K562 (cell line): ENCODE results near the gene EFHC1. TPM values are rescaled to one million over a fixed set of nuclear protein-coding genes. Genes with fewer than 3 reads are reported as not detected.

Experiments used
- ATAC-seq: fragments of 200-7000 bp; cut with Tn5 transposase; 3 replicates; pipeline ENCODE4 v1.9.1; 2020; ENCODE audit warnings: moderate library complexity
- BruUV-seq: library from RNA; stranded (reverse); fragments of 400-500 nt; replicated peaks from 2 replicates; lab custom pipeline; 2021; lab: Mats Ljungman, UMichigan
- CTCF ChIA-PET: fragments of 300-600 bp; formaldehyde crosslinking; extraction: SDS; loops from one replicate; lab custom pipeline; 2021; ENCODE audit warnings: low intra/inter-chr PET ratio; lab: Yijun Ruan, JAX
- POLR2A ChIA-PET: fragments of 300-600, 350-650 bp; sonication (Branson Sonifier 250); formaldehyde crosslinking; extraction: SDS; loops from one replicate; lab custom pipeline; 2021; ENCODE audit warnings: antibody characterized with exemption, inconsistent platforms; lab: Yijun Ruan, JAX
- DNase-seq, 4 experiments: peaks; one replicate each; pipeline versions ENCODE4 v3.0.0 to v3.0.0-alpha.2; 2011 to 2018; ENCODE audit warnings: low spot score in 3 of 4, mixed read lengths in 3 of 4; ENCODE audit errors: extremely low read depth in 1 of 4
- FAIRE-seq: peaks from 2 replicates; lab custom pipeline; 2011; peaks lifted over from hg19 to GRCh38; lab: Jason Lieb, UNC
- H2AFZ ChIP-seq: 2 replicates; pipeline ENCODE4 v1.6.0; 2011; ENCODE audit warnings: low read depth, low read length, control low read depth, inconsistent platforms
- H3K27ac ChIP-seq: fragments of 200-600 bp; 3 replicates; pipeline ENCODE4 v1.8.0; 2011; ENCODE audit warnings: low read depth, mild to moderate bottlenecking, control low read depth, inconsistent platforms, low read length, moderate library complexity, mixed read lengths; ENCODE audit errors: extremely low read depth
- H3K27me3 ChIP-seq, 2 experiments: fragments of 300-600 bp in 1 of 2; 2 replicates in 1 of 2; 3 replicates in 1 of 2; pipeline versions ENCODE4 v1.6.0 to v1.8.0; 2011; ENCODE audit warnings: inconsistent platforms in 2 of 2, low read length in 2 of 2, mild to moderate bottlenecking in 1 of 2, mixed read lengths in 1 of 2, moderate library complexity in 1 of 2; ENCODE audit not compliant: control insufficient read depth in 2 of 2, insufficient read depth in 2 of 2
- H3K36me3 ChIP-seq: fragments of 300-600 bp; 3 replicates; pipeline ENCODE4 v1.8.0; 2011; ENCODE audit warnings: mild to moderate bottlenecking, low read length, inconsistent platforms; ENCODE audit not compliant: control insufficient read depth, insufficient read depth
- H3K4me1 ChIP-seq, 2 experiments: fragments of 200-600 bp in 1 of 2; replicated peaks in 1 of 2; 2 replicates in 1 of 2; 3 replicates in 1 of 2; pipeline versions ENCODE4 v1.5.1 to v1.8.0; 2011; ENCODE audit warnings: inconsistent platforms in 2 of 2, low read length in 2 of 2, mild to moderate bottlenecking in 1 of 2, mixed read lengths in 1 of 2, moderate library complexity in 1 of 2; ENCODE audit not compliant: control insufficient read depth in 2 of 2, insufficient read depth in 2 of 2
- H3K4me2 ChIP-seq: 2 replicates; pipeline ENCODE4 v1.6.1; 2011; ENCODE audit warnings: low read length, control low read depth, inconsistent platforms, mixed read lengths; ENCODE audit not compliant: insufficient read depth
- H3K4me3 ChIP-seq: fragments of 200-600 bp; sonication (generic), shearing (Covaris generic); 2 replicates; pipeline ENCODE4 v1.5.1; 2016; ENCODE audit warnings: control low read depth, inconsistent platforms
- H3K79me2 ChIP-seq: fragments of 200-600 bp; 3 replicates; pipeline ENCODE4 v1.8.0; 2011; ENCODE audit warnings: low read length, inconsistent platforms; ENCODE audit not compliant: control insufficient read depth, insufficient read depth
- H3K9ac ChIP-seq, 2 experiments: 2 replicates each; pipeline versions ENCODE4 v1.6.0 to v1.6.1; 2011; ENCODE audit warnings: low read depth in 2 of 2, low read length in 2 of 2, control low read depth in 1 of 2, inconsistent platforms in 1 of 2, mild to moderate bottlenecking in 1 of 2, mixed read lengths in 1 of 2; ENCODE audit not compliant: insufficient read depth in 1 of 2
- H3K9me1 ChIP-seq: one replicate; pipeline ENCODE4 v1.6.0; 2011; ENCODE audit warnings: inconsistent platforms, mild to moderate bottlenecking, low read length, moderate library complexity; ENCODE audit not compliant: control insufficient read depth, insufficient read depth
- H3K9me3 ChIP-seq: replicated peaks from 2 replicates; pipeline ENCODE4 v1.5.1; 2011; ENCODE audit warnings: low read depth, low read length, inconsistent platforms; ENCODE audit not compliant: control insufficient read depth, insufficient read depth
- H4K20me1 ChIP-seq: replicated peaks from 2 replicates; pipeline ENCODE4 v1.6.1; 2011; ENCODE audit warnings: low read length, inconsistent platforms, mixed read lengths; ENCODE audit not compliant: control insufficient read depth, insufficient read depth
- C11orf30 ChIP-seq: fragments of 450-650 bp; IDR thresholded peaks from 2 replicates; pipeline ENCODE4 v1.6.1; 2016; ENCODE audit warnings: low read depth, mild to moderate bottlenecking
- CTBP1 ChIP-seq: fragments of 450-650 bp; IDR thresholded peaks from 2 replicates; pipeline ENCODE4 v1.6.1; 2016; ENCODE audit warnings: borderline replicate concordance
- EZH2 ChIP-seq: IDR thresholded peaks from 2 replicates; pipeline ENCODE4 v1.6.1; 2012; ENCODE audit warnings: low read depth, mild to moderate bottlenecking, inconsistent platforms, low read length, borderline replicate concordance
- FOXA1 ChIP-seq: fragments of 450-650 bp; IDR thresholded peaks from 2 replicates; pipeline ENCODE4 v1.6.1; 2016; ENCODE audit warnings: mild to moderate bottlenecking, borderline replicate concordance
- FOXM1 ChIP-seq, 2 experiments: fragments of 450-650 bp in 1 of 2; sonication (generic) in 1 of 2; formaldehyde crosslinking in 1 of 2; IDR thresholded peaks; 2 replicates each; pipeline versions ENCODE4 v1.6.1 to v1.9.0; 2017 to 2022; ENCODE audit warnings: low read depth in 2 of 2, mild to moderate bottlenecking in 2 of 2, missing genetic modification reagents in 1 of 2, moderate library complexity in 1 of 2
- HDGF ChIP-seq: fragments of 450-650 bp; IDR thresholded peaks from 2 replicates; pipeline ENCODE4 v1.6.1; 2016
- HMG20B ChIP-seq: fragments of 250-450 bp; sonication (Bioruptor Pico); IDR thresholded peaks from 2 replicates; pipeline ENCODE4 v1.5.0; 2021; ENCODE audit warnings: mild to moderate bottlenecking
- KLF1 ChIP-seq: fragments of 450-650 bp; IDR thresholded peaks from 2 replicates; pipeline ENCODE4 v1.6.1; 2016; ENCODE audit warnings: missing genetic modification characterization, missing compliant biosample characterization
- MIER1 ChIP-seq: fragments of 450-650 bp; IDR thresholded peaks from 2 replicates; pipeline ENCODE4 v1.6.1; 2016; ENCODE audit warnings: antibody characterized with exemption, mild to moderate bottlenecking, low read depth
- MYBL2 ChIP-seq, 2 experiments: fragments of 450-650 bp in 1 of 2; sonication (generic) in 1 of 2; formaldehyde crosslinking in 1 of 2; IDR thresholded peaks; 2 replicates each; pipeline versions ENCODE4 v1.6.1 to v1.8.1; 2017 to 2022; ENCODE audit warnings: borderline replicate concordance in 1 of 2, inconsistent platforms in 1 of 2, low read depth in 1 of 2, mild to moderate bottlenecking in 1 of 2, missing genetic modification reagents in 1 of 2, moderate library complexity in 1 of 2
- POU5F1 ChIP-seq: fragments of 150-350 bp; IDR thresholded peaks from 2 replicates; pipeline ENCODE4 v1.6.1; 2014; ENCODE audit warnings: borderline replicate concordance, low read length, low read depth, mild to moderate bottlenecking; ENCODE audit not compliant: partially characterized antibody
- TAF7 ChIP-seq: fragments of 450-650 bp; IDR thresholded peaks from 2 replicates; pipeline ENCODE4 v1.6.1; 2016; ENCODE audit warnings: missing genetic modification characterization, missing compliant biosample characterization
- WGBS: fragments of 100-300 bp; shearing (Covaris generic); methylation state at CpG from one replicate; pipeline ENCODE4 v1.1.6; 2016; ENCODE audit warnings: low coverage, mixed read lengths; ENCODE audit not compliant: insufficient coverage; ENCODE audit errors: missing lambda C conversion rate; 5-methylcytosine and 5-hydroxymethylcytosine counted together
- in situ Hi-C: fragments of 300-500 bp; cut with MboI; formaldehyde crosslinking; loops from 4 replicates; pipeline ENCODE4 v1.15.0; 2018; ENCODE audit warnings: inconsistent platforms, mixed read lengths
- intact Hi-C: fragments of 100-400 bp; cut with micrococcal nuclease; formaldehyde crosslinking; loops from 2 replicates; pipeline ENCODE4 v1.14.2; 2022
- polyA plus RNA-seq, 8 experiments: library from polyadenylated mRNA; depleted of rRNA in 4 of 8; stranded (reverse) in 5 of 8; unstranded in 3 of 8; fragments of >200 nt; fragmentation: Nextera tagmentation in 2 of 8; fragmentation: Illumina TruSeq in 1 of 8; extraction: Ambion mirVana in 2 of 8; extraction: Trizol in 1 of 8; gene quantifications; 2 replicates each; pipeline versions ENCODE4 v1.2.1 to v1.2.3, GENCODE V29; 2011 to 2014; ENCODE audit warnings: inconsistent platforms in 1 of 8, missing spikeins in 1 of 8
- total RNA-seq, 7 experiments: library from RNA; depleted of rRNA in 6 of 7; stranded (reverse); fragments of >200 nt in 6 of 7; fragmentation: Illumina TruSeq in 2 of 7; extraction: Trizol in 2 of 7; gene quantifications; 2 replicates each; pipeline versions ENCODE4 v1.2.1 to v1.2.3, GENCODE V29; 2011 to 2021; ENCODE audit warnings: low replicate concordance in 1 of 7
- TF ChIP-seq, protein P1 (sequence below), 2 experiments: IDR thresholded peaks; 2 replicates each; pipeline ENCODE4 v1.6.1; 2011; ENCODE audit warnings: borderline replicate concordance in 1 of 2, control low read depth in 1 of 2, low read depth in 1 of 2, low read length in 1 of 2, mild to moderate bottlenecking in 1 of 2, mixed read lengths in 1 of 2, moderate library complexity in 1 of 2; ENCODE audit not compliant: insufficient read depth in 1 of 2, insufficient read length in 1 of 2, poor library complexity in 1 of 2, severe bottlenecking in 1 of 2; ENCODE audit errors: extremely low read depth in 1 of 2
- TF ChIP-seq, protein P2 (sequence below): fragments of 250-450 bp; sonication (Bioruptor Pico); IDR thresholded peaks from 2 replicates; pipeline ENCODE4 v1.4.0; 2020; ENCODE audit warnings: borderline replicate concordance

The EFHC1 gene
- total and polyA plus RNA-seq, 9 of the 15 experiments (the other 6 are each of a cell fraction or from before 2014, with no cell fraction given) = 9.5 to 31.0 (median 14.9) TPM

DNA sequence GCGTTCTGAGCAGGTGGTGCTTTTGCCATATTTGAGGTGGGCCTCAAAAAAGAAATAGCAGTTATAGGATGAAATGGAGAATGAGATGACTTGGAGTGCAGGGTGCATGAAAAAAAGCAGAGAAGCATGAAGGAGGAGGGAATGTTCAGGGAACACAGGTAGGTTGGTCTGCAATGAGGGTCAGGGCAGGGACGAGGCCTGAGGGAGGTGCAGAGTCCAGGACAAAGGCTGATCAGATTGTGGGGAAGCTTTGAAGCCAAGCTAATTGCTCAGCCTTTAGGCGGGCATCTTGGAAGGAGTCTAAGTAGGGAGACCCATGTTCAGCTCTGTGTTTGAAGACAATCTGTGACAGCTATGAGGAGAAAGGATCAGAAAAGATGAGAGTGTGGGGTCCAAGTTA, 144.7 kb downstream of the EFHC1 start:
- no peak for ATAC-seq
- Histone ChIP-seq H2AFZ (no peak overlapping the region), H3K9me3 (no peaks in the 10 kb centered on the region), H3K9ac (no peak overlapping the region), H3K4me1 (no peaks in the 10 kb centered on the region; a peak in 2 of 5 replicates), H3K4me3 (no peak overlapping the region), H3K27ac (no peak overlapping the region), H3K4me2 (no peak overlapping the region), H4K20me1 (peaks cover 11% of the 10 kb centered on the region; the same call in 1 of the 2 replicates), H3K79me2 (peaks cover 34% of the 10 kb centered on the region), H3K27me3 (no peaks in the 10 kb centered on the region), H3K36me3 (no peaks in the 10 kb centered on the region), H3K9me1 (no peaks in the 10 kb centered on the region)
- WGBS = 75% methylated on average over 3 of the region's 3 CpGs
- intact Hi-C loops = no loop called here
- no TSS peak for BruUV-seq
- in situ Hi-C loops = no loop called here
- ChIA-PET POLR2A (interaction anchor here (0.6 kb wide), 1 partner anchor 18 kb away, joined by 3 read pairs; no protein-coding TSS in a partner anchor), CTCF (no interaction called here)
- DNase-seq = no peak
- TF ChIP-seq FOXM1 (IDR thresholded peaks at IDR 0.05; ENCODE audit: low read depth) (no peak), FOXM1 (CRISPR knock-in tag; IDR thresholded peaks at IDR 0.05; ENCODE audit: low read depth) (no peak), KLF1 (tag) (no peak), HDGF (no peak), TAF7 (tag) (no peak), FOXA1 (no peak), EZH2 (no peak), HMG20B (no peak), MYBL2 (IDR thresholded peaks at IDR 0.05; ENCODE audit: low read depth) (no peak), MYBL2 (CRISPR knock-in tag; IDR thresholded peaks at IDR 0.05; ENCODE audit: borderline replicate concordance) (no peak), POU5F1 (no peak), CTBP1 (no peak), MIER1 (no peak), C11orf30 (no peak)
- TF ChIP-seq, protein P1, sequence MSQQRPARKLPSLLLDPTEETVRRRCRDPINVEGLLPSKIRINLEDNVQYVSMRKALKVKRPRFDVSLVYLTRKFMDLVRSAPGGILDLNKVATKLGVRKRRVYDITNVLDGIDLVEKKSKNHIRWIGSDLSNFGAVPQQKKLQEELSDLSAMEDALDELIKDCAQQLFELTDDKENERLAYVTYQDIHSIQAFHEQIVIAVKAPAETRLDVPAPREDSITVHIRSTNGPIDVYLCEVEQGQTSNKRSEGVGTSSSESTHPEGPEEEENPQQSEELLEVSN (IDR thresholded peaks at IDR 0.05; ENCODE audit: borderline replicate concordance in 1 of 2, extremely low read depth in 1 of 2, insufficient read depth in 1 of 2, insufficient read length in 1 of 2, low read depth in 1 of 2, low read length in 1 of 2, poor library complexity in 1 of 2, severe bottlenecking in 1 of 2) = no peak
- TF ChIP-seq, protein P2, sequence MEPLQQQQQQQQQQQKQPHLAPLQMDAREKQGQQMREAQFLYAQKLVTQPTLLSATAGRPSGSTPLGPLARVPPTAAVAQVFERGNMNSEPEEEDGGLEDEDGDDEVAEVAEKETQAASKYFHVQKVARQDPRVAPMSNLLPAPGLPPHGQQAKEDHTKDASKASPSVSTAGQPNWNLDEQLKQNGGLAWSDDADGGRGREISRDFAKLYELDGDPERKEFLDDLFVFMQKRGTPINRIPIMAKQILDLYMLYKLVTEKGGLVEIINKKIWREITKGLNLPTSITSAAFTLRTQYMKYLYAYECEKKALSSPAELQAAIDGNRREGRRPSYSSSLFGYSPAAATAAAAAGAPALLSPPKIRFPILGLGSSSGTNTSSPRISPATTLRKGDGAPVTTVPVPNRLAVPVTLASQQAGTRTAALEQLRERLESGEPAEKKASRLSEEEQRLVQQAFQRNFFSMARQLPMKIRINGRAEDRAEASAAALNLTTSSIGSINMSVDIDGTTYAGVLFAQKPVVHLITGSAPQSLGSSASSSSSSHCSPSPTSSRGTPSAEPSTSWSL = no peak
- FAIRE-seq = no peak
